Measurements from ENCODE around the gene TMSB4X. TPM values are rescaled to one million over a fixed set of nuclear protein-coding genes. Genes with fewer than 3 reads are reported as not detected.

TMSB4X gene
- total and polyA plus RNA-seq, 2 donors (not counting 3 experiments of a cell fraction or from before 2014, with no cell fraction given) = 4,136 to 6,858 TPM

DNA sequence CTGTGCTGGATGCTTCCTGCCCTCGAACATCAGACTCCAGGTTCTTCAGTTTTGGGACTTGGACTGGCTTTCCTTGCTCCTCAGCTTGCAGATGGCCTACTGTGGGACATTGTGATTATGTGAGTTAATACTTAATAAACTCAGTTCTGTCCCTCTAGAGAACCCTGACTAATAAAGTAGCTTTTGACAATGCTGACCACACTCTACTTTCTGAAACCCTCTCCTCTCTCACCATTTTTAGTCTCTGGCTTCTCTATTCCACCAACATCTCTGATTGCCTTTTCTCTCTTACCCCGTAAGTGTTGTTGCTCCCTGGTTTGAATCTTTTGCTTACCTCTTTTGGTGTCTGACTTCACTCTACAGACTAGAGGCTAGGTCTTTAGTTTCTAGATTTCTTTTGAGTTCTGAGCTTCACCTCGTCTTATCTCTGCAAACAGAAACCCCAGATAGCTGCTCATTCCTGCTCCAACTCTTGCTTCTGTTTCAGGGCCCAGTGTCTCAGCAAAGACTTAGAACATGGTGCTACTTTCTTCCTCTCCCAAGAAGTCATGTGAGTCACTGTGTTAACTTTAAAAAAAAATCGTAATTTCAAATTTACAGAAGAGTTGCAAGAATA, 11.4 kb downstream of the TMSB4X start:
- DNase-seq (ENCODE audit: low read depth, low spot score) (no peak), FAIRE-seq (peak; percentile 44)
- Histone ChIP-seq H3K9me3 (replicated peaks; ENCODE audit: control insufficient read depth, insufficient read depth, low read length) (no peaks in the 10 kb centered on the region), H3K36me3 (ENCODE audit: control insufficient read depth in 2 of 2, extremely low read depth in 1 of 2, insufficient read depth in 2 of 2, low read length in 2 of 2) (no peaks in the 10 kb centered on the region), H3K27me3 (ENCODE audit: control insufficient read depth in 2 of 2, insufficient read depth in 2 of 2, low read length in 2 of 2) (no peaks in the 10 kb centered on the region), H3K27ac (ENCODE audit: insufficient read depth, low read depth, low read length) (no peak overlapping the region), H3K4me1 (ENCODE audit: control insufficient read depth, extremely low read depth, insufficient read depth, low read length) (peaks cover 26% of the 10 kb centered on the region), H3K79me2 (ENCODE audit: control insufficient read depth, insufficient read depth, low read length) (no peaks in the 10 kb centered on the region), H2AFZ (ENCODE audit: low read depth, low read length) (no peak overlapping the region), H3K9me1 (replicated peaks; ENCODE audit: control insufficient read depth, extremely low read depth, insufficient read depth, low read length) (no peaks in the 10 kb centered on the region), H4K20me1 (replicated peaks; ENCODE audit: control insufficient read depth, extremely low read depth, insufficient read depth, low read length) (no peaks in the 10 kb centered on the region), H3K4me3 (replicated peaks in 1 of 3; ENCODE audit: insufficient read depth in 1 of 3, low read depth in 1 of 3, low read length in 3 of 3) (no peak overlapping the region), H3K4me2 (ENCODE audit: insufficient read depth, low read length) (no peak overlapping the region), H3K9ac (replicated peaks; ENCODE audit: extremely low read depth, insufficient read depth, low read length) (no peak overlapping the region)
- dilution Hi-C loops (cut with MboI; ENCODE audit: extremely low pct_ligation_motif_present, low sequenced_read_pairs) (no loop called here), intact Hi-C loops (cut with micrococcal nuclease) (no loop called here)
- POLR2A ChIA-PET = interaction anchor here (0.6 to 1.2 kb wide), 2 partner anchors 9 to 300 kb away, joined by 3 read pairs; no protein-coding TSS in a partner anchor
- TF ChIP-seq, protein P1, sequence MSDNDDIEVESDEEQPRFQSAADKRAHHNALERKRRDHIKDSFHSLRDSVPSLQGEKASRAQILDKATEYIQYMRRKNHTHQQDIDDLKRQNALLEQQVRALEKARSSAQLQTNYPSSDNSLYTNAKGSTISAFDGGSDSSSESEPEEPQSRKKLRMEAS (IDR thresholded peaks at IDR 0.05; ENCODE audit: insufficient read depth, insufficient read length) = no peak
- TF ChIP-seq, protein P2, sequence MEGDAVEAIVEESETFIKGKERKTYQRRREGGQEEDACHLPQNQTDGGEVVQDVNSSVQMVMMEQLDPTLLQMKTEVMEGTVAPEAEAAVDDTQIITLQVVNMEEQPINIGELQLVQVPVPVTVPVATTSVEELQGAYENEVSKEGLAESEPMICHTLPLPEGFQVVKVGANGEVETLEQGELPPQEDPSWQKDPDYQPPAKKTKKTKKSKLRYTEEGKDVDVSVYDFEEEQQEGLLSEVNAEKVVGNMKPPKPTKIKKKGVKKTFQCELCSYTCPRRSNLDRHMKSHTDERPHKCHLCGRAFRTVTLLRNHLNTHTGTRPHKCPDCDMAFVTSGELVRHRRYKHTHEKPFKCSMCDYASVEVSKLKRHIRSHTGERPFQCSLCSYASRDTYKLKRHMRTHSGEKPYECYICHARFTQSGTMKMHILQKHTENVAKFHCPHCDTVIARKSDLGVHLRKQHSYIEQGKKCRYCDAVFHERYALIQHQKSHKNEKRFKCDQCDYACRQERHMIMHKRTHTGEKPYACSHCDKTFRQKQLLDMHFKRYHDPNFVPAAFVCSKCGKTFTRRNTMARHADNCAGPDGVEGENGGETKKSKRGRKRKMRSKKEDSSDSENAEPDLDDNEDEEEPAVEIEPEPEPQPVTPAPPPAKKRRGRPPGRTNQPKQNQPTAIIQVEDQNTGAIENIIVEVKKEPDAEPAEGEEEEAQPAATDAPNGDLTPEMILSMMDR (IDR thresholded peaks at IDR 0.05; ENCODE audit: extremely low read depth in 1 of 2, insufficient read depth in 1 of 2, low read depth in 1 of 2, low read length in 2 of 2) = no peak
- TF ChIP-seq POLR2AphosphoS5 (IDR thresholded peaks at IDR 0.05; ENCODE audit: insufficient read depth, low read depth, low read length) (no peak), FOS (IDR thresholded peaks at IDR 0.05; ENCODE audit: borderline replicate concordance, insufficient read depth, low read length) (no peak), JUN (IDR thresholded peaks at IDR 0.05; ENCODE audit: borderline replicate concordance, insufficient read depth, insufficient read length, low read depth) (no peak), POLR2A (IDR thresholded peaks at IDR 0.05; ENCODE audit: low read depth, low read length) (no peak), EZH2 (IDR thresholded peaks at IDR 0.05; ENCODE audit: borderline replicate concordance, low read depth, low read length, severe bottlenecking) (no peak), MYC (IDR thresholded peaks at IDR 0.05; ENCODE audit: low read depth, low read length) (no peak), GATA2 (IDR thresholded peaks at IDR 0.05; ENCODE audit: insufficient read depth, insufficient read length, low read depth, low read length) (no peak)
- CTCF ChIA-PET = interaction anchor here (1.0 kb wide), 1 partner anchor 40 kb away, joined by 3 read pairs; no protein-coding TSS in a partner anchor
- no TSS peak for BruUV-seq (replicated peaks)

All from endothelial cell of umbilical vein (primary cell).